GM19025 (cell line): ENCODE results near the gene OR56B1.
"Not testable (repeated sequence)": the region's sequence is repeated elsewhere in the genome, so short reads cannot be mapped to it uniquely, and the experiment has no call there.

Source experiments
- ATAC-seq: cut with Tn5 transposase; IDR thresholded peaks from one replicate; pipeline ENCODE4 v1.9.1; 2021; ENCODE audit warnings: mild to moderate bottlenecking, low read depth, moderate library complexity; ENCODE audit not compliant: unreplicated experiment

Gene OR56B1, protein sequence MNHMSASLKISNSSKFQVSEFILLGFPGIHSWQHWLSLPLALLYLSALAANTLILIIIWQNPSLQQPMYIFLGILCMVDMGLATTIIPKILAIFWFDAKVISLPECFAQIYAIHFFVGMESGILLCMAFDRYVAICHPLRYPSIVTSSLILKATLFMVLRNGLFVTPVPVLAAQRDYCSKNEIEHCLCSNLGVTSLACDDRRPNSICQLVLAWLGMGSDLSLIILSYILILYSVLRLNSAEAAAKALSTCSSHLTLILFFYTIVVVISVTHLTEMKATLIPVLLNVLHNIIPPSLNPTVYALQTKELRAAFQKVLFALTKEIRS

DNA sequence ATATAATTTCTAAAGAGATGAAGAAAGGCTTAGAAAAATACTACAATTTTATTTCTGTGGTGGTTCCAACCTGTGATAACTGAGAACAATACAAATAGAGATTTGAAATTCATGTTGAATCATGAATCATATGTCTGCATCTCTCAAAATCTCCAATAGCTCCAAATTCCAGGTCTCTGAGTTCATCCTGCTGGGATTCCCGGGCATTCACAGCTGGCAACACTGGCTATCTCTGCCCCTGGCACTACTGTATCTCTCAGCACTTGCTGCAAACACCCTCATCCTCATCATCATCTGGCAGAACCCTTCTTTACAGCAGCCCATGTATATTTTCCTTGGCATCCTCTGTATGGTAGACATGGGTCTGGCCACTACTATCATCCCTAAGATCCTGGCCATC, at the start of gene OR56B1:
OR56B1 (plus strand) TSS at position 53 of the 400 bp plus-strand sequence; CDS start at position 122, 69 bp downstream.
- no peak for ATAC-seq

DNA sequence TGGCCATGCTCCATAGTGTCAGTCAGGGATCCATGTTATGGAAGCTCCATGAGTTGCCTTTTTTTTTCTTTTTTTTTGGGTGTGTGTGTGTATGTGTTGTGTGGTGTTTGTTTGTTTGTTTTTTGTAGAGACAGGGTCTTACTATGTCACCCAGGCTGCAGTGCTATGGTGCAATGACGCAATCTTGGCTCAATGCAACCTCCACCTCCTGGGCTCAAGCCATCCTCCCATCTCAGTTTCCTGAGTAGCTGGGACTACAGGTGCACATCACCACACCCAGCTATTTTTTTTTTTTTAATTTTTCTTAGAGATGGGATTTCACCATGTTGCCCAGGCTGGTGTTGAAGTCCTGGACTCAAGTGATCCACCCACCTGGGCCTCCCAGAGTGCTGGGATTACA, 47.8 kb upstream of the OR56B1 start:
- no peak for ATAC-seq

DNA sequence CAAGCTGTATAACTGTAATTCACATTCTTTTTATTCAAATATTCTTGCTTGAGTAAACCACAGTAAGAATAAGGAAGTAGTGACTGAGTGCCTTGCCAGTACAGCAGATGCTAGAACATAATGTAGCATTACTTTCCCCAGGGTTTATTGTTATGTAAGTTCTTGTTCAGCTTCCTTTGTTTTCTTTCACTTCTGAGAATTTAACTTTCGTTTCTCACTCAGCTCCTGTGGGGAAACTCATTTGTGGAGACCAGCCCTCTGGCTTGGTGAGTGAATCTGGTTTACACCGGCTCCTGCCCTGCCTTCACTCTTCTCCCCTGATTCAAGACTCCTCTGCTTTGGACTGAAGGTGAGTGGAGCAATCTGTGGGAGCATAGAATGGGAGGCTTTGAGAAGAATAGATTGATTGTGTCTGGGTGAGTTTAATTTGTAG, 46.7 kb upstream of the OR56B1 start, which contains the start of gene TRIM22:
TRIM22 (plus strand) TSS at position 240 of the 433 bp plus-strand sequence. CDS start 6,443 bp downstream, outside the sequence.
- peak; percentile 74 for ATAC-seq

- ATAC-seq: no peak
These were observed 46.0 kb upstream of the OR56B1 start for GRCh38 chr11:5690216-5690615.

GRCh38 chr11:5690736-5691135, 45.5 kb upstream of the OR56B1 start:
- no peak for ATAC-seq

- ATAC-seq: not testable (repeated sequence)
These were observed 44.8 kb upstream of the OR56B1 start for GRCh38 chr11:5691238-5691963.

GRCh38 chr11:5691964-5692361, 44.3 kb upstream of the OR56B1 start:
- ATAC-seq: no peak

DNA sequence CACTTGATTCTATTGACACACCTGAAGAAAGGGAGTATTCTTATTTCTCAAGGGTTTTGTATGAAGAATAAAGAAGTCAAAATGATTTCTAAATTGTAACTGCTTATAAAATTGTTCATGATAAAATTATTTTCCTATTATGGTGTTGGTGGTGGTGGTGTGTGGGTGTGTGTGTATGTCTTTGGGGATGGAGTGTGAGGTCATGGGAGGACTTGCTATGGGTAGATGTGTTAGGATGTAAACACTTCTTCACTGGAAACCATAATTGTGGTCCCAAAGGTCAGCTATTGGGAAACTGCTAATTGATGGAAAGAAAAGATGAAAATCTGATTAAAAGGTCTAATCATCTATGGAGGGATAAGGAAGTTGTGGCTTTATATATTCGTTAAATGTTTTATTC, 41.6 kb upstream of the OR56B1 start:
- ATAC-seq: no peak

GRCh38 chr11:5695580-5695979, 40.7 kb upstream of the OR56B1 start:
- no peak for ATAC-seq

- ATAC-seq: no peak
These were observed 40.0 kb upstream of the OR56B1 start for GRCh38 chr11:5696210-5696609.

DNA sequence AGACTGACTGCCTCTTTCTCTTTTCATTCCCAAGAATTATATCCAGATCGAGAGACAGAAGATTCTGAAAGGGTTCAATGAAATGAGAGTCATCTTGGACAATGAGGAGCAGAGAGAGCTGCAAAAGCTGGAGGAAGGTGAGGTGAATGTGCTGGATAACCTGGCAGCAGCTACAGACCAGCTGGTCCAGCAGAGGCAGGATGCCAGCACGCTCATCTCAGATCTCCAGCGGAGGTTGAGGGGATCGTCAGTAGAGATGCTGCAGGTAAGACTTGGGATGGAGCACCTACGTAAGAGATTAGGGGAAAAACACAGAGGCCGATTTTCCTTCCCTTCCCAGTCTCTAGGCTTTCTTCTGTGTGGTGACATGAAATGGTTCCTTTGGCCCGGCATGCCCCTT, 38.0 kb upstream of the OR56B1 start:
- ATAC-seq: no peak

DNA sequence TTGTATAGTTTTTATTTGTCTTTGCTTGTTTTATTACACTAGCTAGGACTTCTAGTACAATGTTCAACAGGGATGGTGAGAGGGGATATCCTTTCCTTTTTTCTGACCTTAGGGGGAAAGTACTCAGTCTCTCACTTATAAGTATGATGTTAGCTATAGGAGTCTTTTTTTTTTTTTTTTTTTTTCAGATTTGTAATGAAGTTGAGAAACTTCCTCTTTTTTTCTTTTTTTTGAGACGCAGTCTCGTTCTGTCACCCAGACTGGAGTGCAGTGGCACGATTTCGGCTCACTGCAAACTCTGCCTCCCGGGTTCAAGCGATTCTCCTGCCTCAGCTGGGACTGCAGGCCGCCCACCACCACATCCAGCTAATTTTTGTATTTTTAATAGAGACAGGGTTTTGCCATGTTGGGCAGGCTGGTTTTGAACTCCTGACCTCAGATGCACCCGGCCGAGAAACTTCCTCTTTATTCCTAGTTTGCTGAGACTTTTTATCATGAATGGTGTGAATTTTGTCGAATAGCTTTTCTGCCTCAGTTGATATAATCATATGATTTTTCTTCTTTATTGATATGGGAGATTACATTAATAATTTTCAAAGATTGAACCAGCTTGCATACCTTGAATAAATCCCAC, 35.7 kb upstream of the OR56B1 start:
- no peak for ATAC-seq

DNA sequence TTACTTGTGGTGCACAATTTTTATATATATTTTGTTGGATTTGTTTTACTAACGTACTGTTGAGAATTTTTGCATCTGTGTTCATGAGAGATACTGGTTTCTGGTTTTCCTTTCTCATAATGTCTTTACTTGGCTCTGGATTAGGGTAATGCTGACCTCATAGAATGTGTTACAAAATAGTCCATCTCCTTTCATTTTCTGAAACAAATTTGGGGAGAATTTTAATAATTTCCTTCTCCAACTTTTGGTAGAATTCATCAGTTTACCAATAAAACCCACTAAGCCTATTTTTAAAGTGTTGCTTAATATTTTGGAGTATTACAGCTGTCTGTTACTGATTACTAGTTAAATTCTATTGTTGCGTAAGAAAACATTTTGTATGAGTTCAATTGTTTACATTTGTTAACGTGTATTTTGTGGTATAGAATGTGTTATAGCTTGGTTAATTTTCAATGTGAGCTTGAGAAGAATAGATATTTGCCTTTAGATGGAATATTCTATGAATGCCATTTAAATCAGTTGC, 35.1 kb upstream of the OR56B1 start:
- no peak for ATAC-seq

- no peak for ATAC-seq
These were observed 32.3 kb upstream of the OR56B1 start for GRCh38 chr11:5703741-5704536.

- no peak for ATAC-seq
These were observed 30.6 kb upstream of the OR56B1 start for GRCh38 chr11:5705688-5706087.

DNA sequence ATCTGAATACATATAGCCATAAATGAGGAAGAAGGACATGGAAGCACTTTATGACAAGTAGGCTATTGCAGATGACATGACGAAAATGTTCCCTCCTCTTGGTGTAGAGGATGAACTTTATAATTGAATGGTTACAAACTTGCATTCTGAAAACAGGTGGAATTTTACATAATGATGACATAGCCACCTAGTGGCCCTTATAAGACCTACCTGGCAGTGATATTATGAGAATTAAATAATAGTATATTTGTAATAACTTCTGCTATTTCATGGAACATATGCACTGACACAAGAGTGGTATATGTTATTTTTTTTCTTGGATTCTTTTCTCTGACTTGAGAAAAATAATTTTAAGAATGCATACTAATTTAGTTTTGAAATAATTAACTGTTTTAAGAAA, 23.7 kb upstream of the OR56B1 start:
- ATAC-seq: no peak

DNA sequence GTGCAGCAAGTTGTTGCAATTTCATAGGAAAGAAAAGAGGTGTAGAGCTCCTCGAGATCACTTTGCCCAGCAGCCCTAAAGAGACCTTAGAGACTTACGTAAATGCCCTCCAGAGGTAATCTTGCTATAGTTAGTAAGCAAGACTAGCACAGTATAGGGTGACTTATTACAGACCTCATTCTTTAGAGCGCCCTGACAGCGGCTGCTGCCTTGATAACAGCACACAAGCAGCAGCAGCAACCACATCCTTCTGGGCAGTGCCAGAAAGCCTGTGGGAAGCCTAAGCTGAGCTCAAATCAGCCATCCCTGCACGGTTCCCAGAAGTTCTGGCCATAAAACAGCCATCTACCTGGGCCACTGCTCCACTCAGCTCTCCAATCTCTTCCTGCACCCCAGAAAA, 22.6 kb upstream of the OR56B1 start:
- ATAC-seq: no peak

GRCh38 chr11:5716518-5716917, 19.7 kb upstream of the OR56B1 start:
- not testable (repeated sequence) for ATAC-seq

- ATAC-seq: no peak
These were observed 16.3 kb upstream of the OR56B1 start for GRCh38 chr11:5719703-5720495.

- ATAC-seq: no peak
These were observed 13.6 kb upstream of the OR56B1 start for GRCh38 chr11:5722622-5723021.
